B cell (primary cell): ENCODE measurements around the gene TMEM231. TPM values are rescaled to one million over a fixed set of nuclear protein-coding genes. Genes with fewer than 3 reads are reported as not detected.

ENCODE experiments used
- ATAC-seq: fragments of 200-7000 bp; cut with Tn5 transposase; one replicate; pipeline ENCODE4 v1.10.0; 2021; ENCODE audit warnings: low read depth, mild to moderate bottlenecking, moderate number of reproducible peaks, moderate library complexity
- CTCF ChIA-PET: fragments of 350-600 bp; sonication (Branson Sonifier 250); formaldehyde crosslinking; loops from one replicate; lab custom pipeline; 2021; ENCODE audit warnings: antibody characterized with exemption, inconsistent platforms; lab: Charles Lee
- POLR2A ChIA-PET: fragments of 350-600 bp; sonication (Branson Sonifier 250); formaldehyde crosslinking; loops from one replicate; lab custom pipeline; 2021; ENCODE audit warnings: antibody characterized with exemption; lab: Charles Lee
- DNase-seq: peaks from one replicate; pipeline ENCODE4 v3.0.0; 2013
- H2AFZ ChIP-seq: 2 replicates; pipeline ENCODE4 v1.6.1; 2012; ENCODE audit warnings: mild to moderate bottlenecking, low read depth, low read length; ENCODE audit not compliant: insufficient read depth, poor library complexity, severe bottlenecking
- H3K27ac ChIP-seq, 2 donors: 1 replicate in 1 of 2; 2 replicates in 1 of 2; pipeline ENCODE4 v1.5.1; 2012 to 2013; ENCODE audit warnings: low read length in 2 of 2, mild to moderate bottlenecking in 2 of 2, moderate library complexity in 1 of 2
- H3K27me3 ChIP-seq, 4 experiments: fragments of 200-600 bp in 1 of 4; sonication (generic) in 1 of 4; replicated peaks in 1 of 4; 1 replicate in 2 of 4; 2 replicates in 2 of 4; pipeline versions ENCODE4 v1.6.1 to v1.7.0; 2013 to 2016; ENCODE audit warnings: low read length in 3 of 4, mild to moderate bottlenecking in 2 of 4, mixed read lengths in 1 of 4, moderate library complexity in 1 of 4; ENCODE audit not compliant: insufficient read depth in 4 of 4, control insufficient read depth in 3 of 4; ENCODE audit errors: control extremely low read depth in 1 of 4
- H3K36me3 ChIP-seq, 2 experiments: replicated peaks in 1 of 2; 1 replicate in 1 of 2; 2 replicates in 1 of 2; pipeline versions ENCODE4 v1.6.1 to v1.7.1; 2013; ENCODE audit warnings: low read length in 1 of 2; ENCODE audit not compliant: insufficient read depth in 2 of 2, control insufficient read depth in 1 of 2; ENCODE audit errors: control extremely low read depth in 1 of 2, extremely low read depth in 1 of 2
- H3K4me1 ChIP-seq, 2 donors: fragments of 200-600 bp in 1 of 2; sonication (generic) in 1 of 2; 1 replicate in 1 of 2; 2 replicates in 1 of 2; pipeline versions ENCODE4 v1.5.1 to v1.6.1; 2013 to 2017; ENCODE audit warnings: low read length in 2 of 2; ENCODE audit not compliant: control insufficient read depth in 2 of 2, insufficient read depth in 2 of 2
- H3K4me2 ChIP-seq: replicated peaks from 2 replicates; pipeline ENCODE3; 2012; ENCODE audit warnings: mild to moderate bottlenecking, low read depth, low read length; ENCODE audit not compliant: poor library complexity, severe bottlenecking
- H3K4me3 ChIP-seq, 5 experiments: fragments of 200-600 bp in 1 of 5; sonication (generic) in 1 of 5; 1 replicate in 3 of 5; 2 replicates in 2 of 5; pipeline versions ENCODE4 v1.5.1 to v1.7.0; 2011 to 2016; ENCODE audit warnings: low read length in 4 of 5, mild to moderate bottlenecking in 4 of 5, low read depth in 2 of 5, control low read depth in 1 of 5, moderate library complexity in 1 of 5; ENCODE audit not compliant: insufficient read depth in 1 of 5; ENCODE audit errors: control extremely low read depth in 1 of 5, extremely low read depth in 1 of 5
- H3K79me2 ChIP-seq: fragments of 200-600 bp; sonication (generic); one replicate; pipeline ENCODE4 v1.6.0; 2016; ENCODE audit warnings: low read length; ENCODE audit not compliant: control insufficient read depth, insufficient read depth
- H3K9ac ChIP-seq: fragments of 200-600 bp; sonication (generic); 2 replicates; pipeline ENCODE4 v1.6.1; 2017; ENCODE audit warnings: mild to moderate bottlenecking, low read length, moderate library complexity
- H3K9me3 ChIP-seq, 3 donors: one replicate each; pipeline versions ENCODE4 v1.6.1 to v1.7.1; 2013; ENCODE audit warnings: low read length in 2 of 3; ENCODE audit not compliant: control insufficient read depth in 2 of 3, insufficient read depth in 1 of 3; ENCODE audit errors: control extremely low read depth in 1 of 3
- H4K20me1 ChIP-seq: 2 replicates; pipeline ENCODE4 v1.6.0; 2012; ENCODE audit warnings: mild to moderate bottlenecking, low read length; ENCODE audit not compliant: insufficient read depth, control insufficient read depth, poor library complexity, severe bottlenecking
- H3K27ac Mint-ChIP-seq: one replicate; pipeline ENCODE4 v1.8.0; 2021; ENCODE audit warnings: mixed read lengths
- H3K27me3 Mint-ChIP-seq: one replicate; pipeline ENCODE4 v1.8.0; 2021; ENCODE audit warnings: mixed read lengths
- H3K4me1 Mint-ChIP-seq: one replicate; pipeline ENCODE4 v1.8.0; 2021; ENCODE audit warnings: mixed read lengths
- H3K4me3 Mint-ChIP-seq: one replicate; pipeline ENCODE4 v1.8.0; 2021; ENCODE audit warnings: mixed read lengths
- H3K9me3 Mint-ChIP-seq: one replicate; pipeline ENCODE4 v1.8.0; 2022; ENCODE audit warnings: mixed read lengths; ENCODE audit not compliant: insufficient read depth
- CTCF ChIP-seq: fragments of 200-600 bp; IDR thresholded peaks from one replicate; pipeline ENCODE4 v1.8.0; 2022; ENCODE audit warnings: antibody characterized with exemption, mild to moderate bottlenecking
- EZH2 ChIP-seq: IDR thresholded peaks from 2 replicates; pipeline ENCODE4 v1.6.1; 2012; ENCODE audit warnings: borderline replicate concordance, low read depth, mild to moderate bottlenecking, moderate library complexity, low read length; ENCODE audit not compliant: insufficient read depth, poor library complexity, severe bottlenecking
- WGBS: methylation state at CpG from one replicate; pipeline ENCODE4 v1.1.5; 2013; ENCODE audit warnings: missing lambda C conversion rate; ENCODE audit not compliant: insufficient coverage; 5-methylcytosine and 5-hydroxymethylcytosine counted together
- intact Hi-C: fragments of 100-400 bp; cut with micrococcal nuclease; formaldehyde crosslinking; loops from one replicate; pipeline ENCODE4 v1.10.0; 2022
- polyA plus RNA-seq: library from polyadenylated mRNA; depleted of rRNA; stranded (reverse); fragments of >200 nt; gene quantifications from 2 replicates; pipeline ENCODE4 v1.2.3, GENCODE V29; 2012
- total RNA-seq, 2 donors: library from RNA; stranded (reverse); fragments of 120-200 nt in 1 of 2; gene quantifications; 1 replicate in 1 of 2; 2 replicates in 1 of 2; pipeline versions ENCODE4 v1.2.3 to v1.2.4, GENCODE V29; 2013 to 2022

The TMEM231 gene
- total and polyA plus RNA-seq, 2 donors (not counting 1 experiment from before 2014, with no cell fraction given) = 4.2 to 6.0 TPM

GRCh38 chr16:75514296-75514695 lies 41.8 kb downstream of the TMEM231 start:
- no peak overlapping the region for H3K27ac ChIP-seq
- no peak overlapping the region for H2AFZ ChIP-seq
- H3K4me2 ChIP-seq = no peak overlapping the region
- H3K4me3 ChIP-seq = no peak overlapping the region
- Mint-ChIP-seq H3K27me3 (no peaks in the 10 kb centered on the region), H3K9me3 (no peaks in the 10 kb centered on the region), H3K4me1 (peaks cover 12% of the 10 kb centered on the region), H3K4me3 (no peak overlapping the region), H3K27ac (no peak overlapping the region)
- ChIA-PET POLR2A (no interaction called here), CTCF (interaction anchor here (1.0 kb wide), 1 partner anchor 42 kb away, joined by 4 read pairs; no protein-coding TSS in a partner anchor)
- intact Hi-C loops = no loop called here
- H3K4me1 ChIP-seq = peaks cover 0 to 13% of the 10 kb centered on the region in 2 donors
- no peak overlapping the region for H3K9ac ChIP-seq
- H3K79me2 ChIP-seq = no peaks in the 10 kb centered on the region
- no peaks in the 10 kb centered on the region for H3K27me3 ChIP-seq
- H4K20me1 ChIP-seq = no peaks in the 10 kb centered on the region
- WGBS = 91% methylated on average over 6 of the region's 11 CpGs
- H3K9me3 ChIP-seq = no peaks in the 10 kb centered on the region
- no peak for DNase-seq
- ATAC-seq = no peak
- TF ChIP-seq CTCF (no peak), EZH2 (no peak)
- H3K36me3 ChIP-seq = no peaks in the 10 kb centered on the region

- Mint-ChIP-seq H3K4me3 (no peak overlapping the region), H3K4me1 (no peaks in the 10 kb centered on the region), H3K9me3 (no peaks in the 10 kb centered on the region), H3K27ac (no peak overlapping the region), H3K27me3 (peaks cover 8% of the 10 kb centered on the region)
- Histone ChIP-seq H3K9ac (no peak overlapping the region), H4K20me1 (no peaks in the 10 kb centered on the region), H3K36me3 (no peaks in the 10 kb centered on the region), H3K4me2 (no peak overlapping the region), H3K27ac (no peak overlapping the region), H3K4me1 (no peaks in the 10 kb centered on the region), H3K9me3 (no peaks in the 10 kb centered on the region), H2AFZ (no peak overlapping the region), H3K4me3 (no peak overlapping the region), H3K27me3 (peaks cover 0 to 3% (median 0%) of the 10 kb centered on the region in 4 experiments), H3K79me2 (no peaks in the 10 kb centered on the region)
- TF ChIP-seq CTCF = no peak
- no peak for TF ChIP-seq EZH2
- ATAC-seq (no peak), DNase-seq (no peak)
- WGBS = no CpG with 5 or more reads among the region's 7 CpGs
- intact Hi-C loops = no loop called here
- ChIA-PET POLR2A (no interaction called here), CTCF (no interaction called here)
Observed at GRCh38 chr16:75506574-75506973, 49.5 kb downstream of the TMEM231 start.
